WTC11 (cell line): ENCODE measurements around the gene PRKN. TPM values are rescaled to one million over a fixed set of nuclear protein-coding genes. Genes with fewer than 3 reads are reported as not detected.

Experiments
- ATAC-seq: fragments of 200-7000 bp; cut with Tn5 transposase; 2 replicates; pipeline ENCODE4 v1.10.0; 2021; ENCODE audit warnings: mild to moderate bottlenecking, moderate library complexity
- CTCF ChIA-PET: fragments of 300-600 bp; sonication (Branson Sonifier 250); formaldehyde crosslinking; loops from one replicate; lab custom pipeline; 2021; ENCODE audit warnings: antibody characterized with exemption; lab: Charles Lee
- POLR2A ChIA-PET: fragments of 350-600 bp; sonication (Branson Sonifier 250); formaldehyde crosslinking; loops from one replicate; lab custom pipeline; 2021; ENCODE audit warnings: antibody characterized with exemption; lab: Charles Lee
- DNase-seq: peaks from one replicate; pipeline ENCODE4 v3.0.0; 2021; ENCODE audit warnings: low spot score
- H3K27ac Mint-ChIP-seq: 2 replicates; pipeline ENCODE4 v1.8.0; 2021; ENCODE audit warnings: mixed read lengths
- H3K27me3 Mint-ChIP-seq: 2 replicates; pipeline ENCODE4 v1.8.0; 2021; ENCODE audit warnings: low read depth, mild to moderate bottlenecking, moderate library complexity, mixed read lengths
- H3K36me3 Mint-ChIP-seq: 2 replicates; pipeline ENCODE4 v1.8.0; 2021; ENCODE audit warnings: mixed read lengths
- H3K4me1 Mint-ChIP-seq: 2 replicates; pipeline ENCODE4 v1.8.0; 2022; ENCODE audit warnings: mixed read lengths
- H3K4me3 Mint-ChIP-seq: 2 replicates; pipeline ENCODE4 v1.8.0; 2021; ENCODE audit warnings: mild to moderate bottlenecking, moderate library complexity, mixed read lengths
- H3K9me3 Mint-ChIP-seq: 2 replicates; pipeline ENCODE4 v1.8.0; 2021; ENCODE audit warnings: mixed read lengths
- ATF1 ChIP-seq: sonication (generic); formaldehyde crosslinking; IDR thresholded peaks from 2 replicates; pipeline ENCODE4 v1.8.1; 2023; ENCODE audit warnings: mild to moderate bottlenecking, moderate library complexity, missing genetic modification reagents
- CREB1 ChIP-seq: sonication (generic); formaldehyde crosslinking; IDR thresholded peaks from 2 replicates; pipeline ENCODE4 v1.8.0; 2023; ENCODE audit warnings: mild to moderate bottlenecking, missing genetic modification reagents
- CREM ChIP-seq: sonication (generic); formaldehyde crosslinking; IDR thresholded peaks from 2 replicates; pipeline ENCODE4 v1.8.1; 2022; ENCODE audit warnings: mild to moderate bottlenecking, missing genetic modification reagents, moderate library complexity
- ELF4 ChIP-seq: sonication (generic); formaldehyde crosslinking; IDR thresholded peaks from 2 replicates; pipeline ENCODE4 v1.8.1; 2022; ENCODE audit warnings: low read depth, mild to moderate bottlenecking, moderate library complexity, missing genetic modification reagents
- ETV6 ChIP-seq: sonication (generic); formaldehyde crosslinking; IDR thresholded peaks from 2 replicates; pipeline ENCODE4 v1.8.1; 2022; ENCODE audit warnings: mild to moderate bottlenecking, missing genetic modification reagents
- FOXP1 ChIP-seq: sonication (generic); formaldehyde crosslinking; IDR thresholded peaks from 2 replicates; pipeline ENCODE4 v1.8.0; 2022; ENCODE audit warnings: missing genetic modification reagents, mild to moderate bottlenecking, moderate library complexity, borderline replicate concordance
- GABPB1 ChIP-seq: sonication (generic); formaldehyde crosslinking; IDR thresholded peaks from 2 replicates; pipeline ENCODE4 v1.8.1; 2023; ENCODE audit warnings: mild to moderate bottlenecking, missing genetic modification reagents
- JAZF1 ChIP-seq: fragments of 250-450 bp; sonication (Bioruptor Pico); IDR thresholded peaks from 2 replicates; pipeline ENCODE4 v1.9.0; 2021; ENCODE audit warnings: moderate library complexity, mild to moderate bottlenecking, inconsistent platforms
- JUN ChIP-seq: sonication (generic); formaldehyde crosslinking; IDR thresholded peaks from 2 replicates; pipeline ENCODE4 v1.8.0; 2023; ENCODE audit warnings: mild to moderate bottlenecking, missing genetic modification reagents
- MXD4 ChIP-seq: fragments of 250-450 bp; sonication (Bioruptor Pico); IDR thresholded peaks from 2 replicates; pipeline ENCODE4 v1.8.0; 2021; ENCODE audit warnings: mild to moderate bottlenecking, moderate library complexity, borderline replicate concordance
- NR1H2 ChIP-seq: sonication (generic); formaldehyde crosslinking; IDR thresholded peaks from 2 replicates; pipeline ENCODE4 v1.9.0; 2021; ENCODE audit warnings: mild to moderate bottlenecking, moderate library complexity, missing genetic modification reagents
- NR2C2 ChIP-seq: sonication (generic); formaldehyde crosslinking; IDR thresholded peaks from 2 replicates; pipeline ENCODE4 v1.8.0; 2022; ENCODE audit warnings: mild to moderate bottlenecking, missing genetic modification reagents
- NR3C1 ChIP-seq: sonication (generic); formaldehyde crosslinking; conservative IDR thresholded peaks from 2 replicates; pipeline ENCODE4 v1.8.1; 2023; ENCODE audit warnings: low read depth, mild to moderate bottlenecking, missing genetic modification reagents
- OVOL2 ChIP-seq: fragments of 250-450 bp; sonication (Bioruptor Pico); IDR thresholded peaks from 2 replicates; pipeline ENCODE4 v1.9.0; 2021; ENCODE audit warnings: mild to moderate bottlenecking, borderline replicate concordance
- SOX15 ChIP-seq: fragments of 250-450 bp; sonication (Bioruptor Pico); IDR thresholded peaks from 2 replicates; pipeline ENCODE4 v1.9.0; 2021; ENCODE audit warnings: mild to moderate bottlenecking
- TEAD1 ChIP-seq: sonication (generic); formaldehyde crosslinking; IDR thresholded peaks from 2 replicates; pipeline ENCODE4 v1.8.0; 2022; ENCODE audit warnings: mild to moderate bottlenecking, missing genetic modification reagents
- ZNF121 ChIP-seq: sonication (generic); formaldehyde crosslinking; IDR thresholded peaks from 2 replicates; pipeline ENCODE4 v1.8.0; 2023; ENCODE audit warnings: missing genetic modification reagents
- ZNF317 ChIP-seq: sonication (generic); formaldehyde crosslinking; IDR thresholded peaks from 2 replicates; pipeline ENCODE4 v1.8.1; 2023; ENCODE audit warnings: low read depth, mild to moderate bottlenecking, moderate library complexity, missing genetic modification reagents, borderline replicate concordance
- ZNF416 ChIP-seq: fragments of 250-450 bp; sonication (Bioruptor Pico); IDR thresholded peaks from 2 replicates; pipeline ENCODE4 v1.9.0; 2021; ENCODE audit warnings: mild to moderate bottlenecking, inconsistent platforms
- total RNA-seq: library from RNA; stranded (reverse); gene quantifications from 3 replicates; pipeline ENCODE4 v1.2.3, GENCODE V29; 2021
- TF ChIP-seq, protein P1 (sequence below): sonication (generic); formaldehyde crosslinking; IDR thresholded peaks from 2 replicates; pipeline ENCODE4 v1.8.1; 2023; ENCODE audit warnings: mild to moderate bottlenecking, missing genetic modification reagents, moderate library complexity
- TF ChIP-seq, protein P2 (sequence below): fragments of 250-450 bp; sonication (Bioruptor Pico); IDR thresholded peaks from 2 replicates; pipeline ENCODE4 v1.8.0; 2021; ENCODE audit warnings: mild to moderate bottlenecking
- TF ChIP-seq, protein P3 (sequence below): sonication (generic); formaldehyde crosslinking; IDR thresholded peaks from 2 replicates; pipeline ENCODE4 v1.8.0; 2023; ENCODE audit warnings: mild to moderate bottlenecking, missing genetic modification reagents
- TF ChIP-seq, protein P4 (sequence below): sonication (generic); formaldehyde crosslinking; IDR thresholded peaks from 2 replicates; pipeline ENCODE4 v1.8.1; 2022; ENCODE audit warnings: low read depth, mild to moderate bottlenecking, moderate library complexity, missing genetic modification reagents, borderline replicate concordance
- TF ChIP-seq, protein P5 (sequence below): sonication (generic); formaldehyde crosslinking; IDR thresholded peaks from 2 replicates; pipeline ENCODE4 v1.8.1; 2022; ENCODE audit warnings: mild to moderate bottlenecking, missing genetic modification reagents, moderate library complexity, borderline replicate concordance
- TF ChIP-seq, protein P6 (sequence below): sonication (generic); formaldehyde crosslinking; IDR thresholded peaks from 2 replicates; pipeline ENCODE4 v1.8.0; 2023; ENCODE audit warnings: missing genetic modification reagents
- TF ChIP-seq, protein P7 (sequence below): sonication (generic); formaldehyde crosslinking; IDR thresholded peaks from 2 replicates; pipeline ENCODE4 v1.8.1; 2022; ENCODE audit warnings: low read depth, missing genetic modification reagents, borderline replicate concordance
- TF ChIP-seq, protein P8 (sequence below): fragments of 250-450 bp; sonication (Bioruptor Pico); IDR thresholded peaks from 2 replicates; pipeline ENCODE4 v1.9.0; 2021; ENCODE audit warnings: mild to moderate bottlenecking
- TF ChIP-seq, protein P9 (sequence below): sonication (generic); formaldehyde crosslinking; IDR thresholded peaks from 2 replicates; pipeline ENCODE4 v1.8.1; 2022; ENCODE audit warnings: mild to moderate bottlenecking, moderate library complexity, missing genetic modification reagents

PRKN gene
- total RNA-seq, 1 experiment from 2014 or later, result 0.59 TPM

DNA sequence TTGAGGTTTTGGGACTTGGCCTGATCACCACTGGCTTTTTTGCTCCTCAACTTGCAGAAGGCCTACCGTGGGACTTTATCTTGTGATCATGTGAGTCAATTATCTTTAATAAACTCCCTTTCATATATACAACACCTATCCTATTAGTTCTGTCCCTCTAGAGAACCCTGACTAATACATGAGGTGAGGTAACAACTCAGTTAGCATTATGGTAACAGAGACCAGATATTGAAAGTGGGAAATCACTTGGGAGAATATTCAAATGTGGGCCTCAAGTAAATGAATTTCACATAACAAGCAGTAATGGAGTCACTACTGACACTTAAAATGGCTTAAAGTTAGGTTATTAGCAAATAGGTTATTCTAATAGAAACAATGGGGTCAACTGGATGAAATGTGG, 1015.6 kb downstream of the PRKN start:
- H3K27ac Mint-ChIP-seq, result no peak overlapping the region
- ChIA-PET CTCF (no interaction called here), POLR2A (no interaction called here)
- H3K4me3 Mint-ChIP-seq, result no peak overlapping the region
- ATAC-seq, result no peak
- no peaks in the 10 kb centered on the region for H3K9me3 Mint-ChIP-seq
- no peak for DNase-seq
- H3K4me1 Mint-ChIP-seq, result no peaks in the 10 kb centered on the region
- TF ChIP-seq FOXP1 (CRISPR knock-in tag), result no peak
- TF ChIP-seq, protein P1, sequence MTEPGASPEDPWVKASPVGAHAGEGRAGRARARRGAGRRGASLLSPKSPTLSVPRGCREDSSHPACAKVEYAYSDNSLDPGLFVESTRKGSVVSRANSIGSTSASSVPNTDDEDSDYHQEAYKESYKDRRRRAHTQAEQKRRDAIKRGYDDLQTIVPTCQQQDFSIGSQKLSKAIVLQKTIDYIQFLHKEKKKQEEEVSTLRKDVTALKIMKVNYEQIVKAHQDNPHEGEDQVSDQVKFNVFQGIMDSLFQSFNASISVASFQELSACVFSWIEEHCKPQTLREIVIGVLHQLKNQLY (CRISPR knock-in tag), result no peak
- TF ChIP-seq, protein P2, sequence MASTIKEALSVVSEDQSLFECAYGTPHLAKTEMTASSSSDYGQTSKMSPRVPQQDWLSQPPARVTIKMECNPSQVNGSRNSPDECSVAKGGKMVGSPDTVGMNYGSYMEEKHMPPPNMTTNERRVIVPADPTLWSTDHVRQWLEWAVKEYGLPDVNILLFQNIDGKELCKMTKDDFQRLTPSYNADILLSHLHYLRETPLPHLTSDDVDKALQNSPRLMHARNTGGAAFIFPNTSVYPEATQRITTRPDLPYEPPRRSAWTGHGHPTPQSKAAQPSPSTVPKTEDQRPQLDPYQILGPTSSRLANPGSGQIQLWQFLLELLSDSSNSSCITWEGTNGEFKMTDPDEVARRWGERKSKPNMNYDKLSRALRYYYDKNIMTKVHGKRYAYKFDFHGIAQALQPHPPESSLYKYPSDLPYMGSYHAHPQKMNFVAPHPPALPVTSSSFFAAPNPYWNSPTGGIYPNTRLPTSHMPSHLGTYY (CRISPR knock-in tag), result no peak
- TF ChIP-seq ZNF121 (CRISPR knock-in tag), result no peak
- no peak for TF ChIP-seq NR2C2 (CRISPR knock-in tag)
- TF ChIP-seq, protein P3, sequence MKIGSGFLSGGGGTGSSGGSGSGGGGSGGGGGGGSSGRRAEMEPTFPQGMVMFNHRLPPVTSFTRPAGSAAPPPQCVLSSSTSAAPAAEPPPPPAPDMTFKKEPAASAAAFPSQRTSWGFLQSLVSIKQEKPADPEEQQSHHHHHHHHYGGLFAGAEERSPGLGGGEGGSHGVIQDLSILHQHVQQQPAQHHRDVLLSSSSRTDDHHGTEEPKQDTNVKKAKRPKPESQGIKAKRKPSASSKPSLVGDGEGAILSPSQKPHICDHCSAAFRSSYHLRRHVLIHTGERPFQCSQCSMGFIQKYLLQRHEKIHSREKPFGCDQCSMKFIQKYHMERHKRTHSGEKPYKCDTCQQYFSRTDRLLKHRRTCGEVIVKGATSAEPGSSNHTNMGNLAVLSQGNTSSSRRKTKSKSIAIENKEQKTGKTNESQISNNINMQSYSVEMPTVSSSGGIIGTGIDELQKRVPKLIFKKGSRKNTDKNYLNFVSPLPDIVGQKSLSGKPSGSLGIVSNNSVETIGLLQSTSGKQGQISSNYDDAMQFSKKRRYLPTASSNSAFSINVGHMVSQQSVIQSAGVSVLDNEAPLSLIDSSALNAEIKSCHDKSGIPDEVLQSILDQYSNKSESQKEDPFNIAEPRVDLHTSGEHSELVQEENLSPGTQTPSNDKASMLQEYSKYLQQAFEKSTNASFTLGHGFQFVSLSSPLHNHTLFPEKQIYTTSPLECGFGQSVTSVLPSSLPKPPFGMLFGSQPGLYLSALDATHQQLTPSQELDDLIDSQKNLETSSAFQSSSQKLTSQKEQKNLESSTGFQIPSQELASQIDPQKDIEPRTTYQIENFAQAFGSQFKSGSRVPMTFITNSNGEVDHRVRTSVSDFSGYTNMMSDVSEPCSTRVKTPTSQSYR (CRISPR knock-in tag), result no peak
- no peak for TF ChIP-seq NR1H2 (CRISPR knock-in tag)
- TF ChIP-seq JAZF1 (CRISPR knock-in tag), result no peak
- TF ChIP-seq, protein P4, sequence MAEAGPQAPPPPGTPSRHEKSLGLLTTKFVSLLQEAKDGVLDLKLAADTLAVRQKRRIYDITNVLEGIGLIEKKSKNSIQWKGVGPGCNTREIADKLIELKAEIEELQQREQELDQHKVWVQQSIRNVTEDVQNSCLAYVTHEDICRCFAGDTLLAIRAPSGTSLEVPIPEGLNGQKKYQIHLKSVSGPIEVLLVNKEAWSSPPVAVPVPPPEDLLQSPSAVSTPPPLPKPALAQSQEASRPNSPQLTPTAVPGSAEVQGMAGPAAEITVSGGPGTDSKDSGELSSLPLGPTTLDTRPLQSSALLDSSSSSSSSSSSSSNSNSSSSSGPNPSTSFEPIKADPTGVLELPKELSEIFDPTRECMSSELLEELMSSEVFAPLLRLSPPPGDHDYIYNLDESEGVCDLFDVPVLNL (CRISPR knock-in tag), result no peak
- TF ChIP-seq SOX15 (CRISPR knock-in tag), result no peak
- TF ChIP-seq CREM, result no peak
- TF ChIP-seq, protein P5, sequence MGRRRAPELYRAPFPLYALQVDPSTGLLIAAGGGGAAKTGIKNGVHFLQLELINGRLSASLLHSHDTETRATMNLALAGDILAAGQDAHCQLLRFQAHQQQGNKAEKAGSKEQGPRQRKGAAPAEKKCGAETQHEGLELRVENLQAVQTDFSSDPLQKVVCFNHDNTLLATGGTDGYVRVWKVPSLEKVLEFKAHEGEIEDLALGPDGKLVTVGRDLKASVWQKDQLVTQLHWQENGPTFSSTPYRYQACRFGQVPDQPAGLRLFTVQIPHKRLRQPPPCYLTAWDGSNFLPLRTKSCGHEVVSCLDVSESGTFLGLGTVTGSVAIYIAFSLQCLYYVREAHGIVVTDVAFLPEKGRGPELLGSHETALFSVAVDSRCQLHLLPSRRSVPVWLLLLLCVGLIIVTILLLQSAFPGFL (CRISPR knock-in tag), result no peak
- TF ChIP-seq OVOL2, result no peak
- TF ChIP-seq ELF4, result no peak
- no peak for TF ChIP-seq MXD4 (CRISPR knock-in tag)
- no peak for TF ChIP-seq ZNF416
- no peak for TF ChIP-seq JUN
- no peak for TF ChIP-seq GABPB1 (CRISPR knock-in tag)
- H3K27me3 Mint-ChIP-seq, result no peaks in the 10 kb centered on the region
- no peaks in the 10 kb centered on the region for H3K36me3 Mint-ChIP-seq

DNA sequence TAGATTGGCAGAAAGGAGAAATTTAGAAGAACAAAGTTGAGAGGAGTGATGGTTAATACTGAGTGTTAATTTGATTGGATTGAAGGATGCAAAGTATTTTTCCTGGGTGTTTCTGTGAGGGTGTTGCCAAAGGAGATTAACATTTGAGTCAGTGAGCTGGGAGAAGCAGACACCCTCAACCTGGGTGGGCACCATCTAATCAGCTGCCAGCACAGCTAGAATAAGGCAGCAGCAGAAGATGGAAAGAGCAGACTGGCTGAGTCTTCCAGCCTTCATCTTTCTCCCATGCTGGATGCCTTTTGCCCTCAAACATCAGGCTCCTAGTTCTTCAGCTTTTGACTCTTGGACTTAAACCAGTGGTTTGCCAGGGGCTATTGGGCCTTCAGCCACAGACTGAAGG, 1016.1 kb downstream of the PRKN start:
- H3K27ac Mint-ChIP-seq, result no peak overlapping the region
- ChIA-PET CTCF (no interaction called here), POLR2A (no interaction called here)
- no peaks in the 10 kb centered on the region for H3K4me1 Mint-ChIP-seq
- H3K36me3 Mint-ChIP-seq, result no peaks in the 10 kb centered on the region
- DNase-seq (no peak), ATAC-seq (no peak)
- no peaks in the 10 kb centered on the region for H3K27me3 Mint-ChIP-seq
- no peak overlapping the region for H3K4me3 Mint-ChIP-seq
- H3K9me3 Mint-ChIP-seq, result no peaks in the 10 kb centered on the region
- TF ChIP-seq TEAD1 (CRISPR knock-in tag) (no peak), FOXP1 (CRISPR knock-in tag) (no peak), CREB1 (CRISPR knock-in tag) (no peak), ETV6 (no peak), NR3C1 (CRISPR knock-in tag) (no peak), ATF1 (no peak), ZNF317 (CRISPR knock-in tag) (no peak)
- TF ChIP-seq, protein P6, sequence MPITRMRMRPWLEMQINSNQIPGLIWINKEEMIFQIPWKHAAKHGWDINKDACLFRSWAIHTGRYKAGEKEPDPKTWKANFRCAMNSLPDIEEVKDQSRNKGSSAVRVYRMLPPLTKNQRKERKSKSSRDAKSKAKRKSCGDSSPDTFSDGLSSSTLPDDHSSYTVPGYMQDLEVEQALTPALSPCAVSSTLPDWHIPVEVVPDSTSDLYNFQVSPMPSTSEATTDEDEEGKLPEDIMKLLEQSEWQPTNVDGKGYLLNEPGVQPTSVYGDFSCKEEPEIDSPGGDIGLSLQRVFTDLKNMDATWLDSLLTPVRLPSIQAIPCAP (CRISPR knock-in tag), result no peak
- TF ChIP-seq, protein P7, sequence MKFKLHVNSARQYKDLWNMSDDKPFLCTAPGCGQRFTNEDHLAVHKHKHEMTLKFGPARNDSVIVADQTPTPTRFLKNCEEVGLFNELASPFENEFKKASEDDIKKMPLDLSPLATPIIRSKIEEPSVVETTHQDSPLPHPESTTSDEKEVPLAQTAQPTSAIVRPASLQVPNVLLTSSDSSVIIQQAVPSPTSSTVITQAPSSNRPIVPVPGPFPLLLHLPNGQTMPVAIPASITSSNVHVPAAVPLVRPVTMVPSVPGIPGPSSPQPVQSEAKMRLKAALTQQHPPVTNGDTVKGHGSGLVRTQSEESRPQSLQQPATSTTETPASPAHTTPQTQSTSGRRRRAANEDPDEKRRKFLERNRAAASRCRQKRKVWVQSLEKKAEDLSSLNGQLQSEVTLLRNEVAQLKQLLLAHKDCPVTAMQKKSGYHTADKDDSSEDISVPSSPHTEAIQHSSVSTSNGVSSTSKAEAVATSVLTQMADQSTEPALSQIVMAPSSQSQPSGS (CRISPR knock-in tag), result no peak
- TF ChIP-seq, protein P8, sequence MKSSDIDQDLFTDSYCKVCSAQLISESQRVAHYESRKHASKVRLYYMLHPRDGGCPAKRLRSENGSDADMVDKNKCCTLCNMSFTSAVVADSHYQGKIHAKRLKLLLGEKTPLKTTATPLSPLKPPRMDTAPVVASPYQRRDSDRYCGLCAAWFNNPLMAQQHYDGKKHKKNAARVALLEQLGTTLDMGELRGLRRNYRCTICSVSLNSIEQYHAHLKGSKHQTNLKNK (CRISPR knock-in tag), result no peak
- TF ChIP-seq, protein P9, sequence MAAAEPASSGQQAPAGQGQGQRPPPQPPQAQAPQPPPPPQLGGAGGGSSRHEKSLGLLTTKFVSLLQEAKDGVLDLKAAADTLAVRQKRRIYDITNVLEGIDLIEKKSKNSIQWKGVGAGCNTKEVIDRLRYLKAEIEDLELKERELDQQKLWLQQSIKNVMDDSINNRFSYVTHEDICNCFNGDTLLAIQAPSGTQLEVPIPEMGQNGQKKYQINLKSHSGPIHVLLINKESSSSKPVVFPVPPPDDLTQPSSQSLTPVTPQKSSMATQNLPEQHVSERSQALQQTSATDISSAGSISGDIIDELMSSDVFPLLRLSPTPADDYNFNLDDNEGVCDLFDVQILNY, result no peak
